GM21447 (cell line): ENCODE results near the gene ZDHHC14.
"Not testable (repeated sequence)": the region's sequence is repeated elsewhere in the genome, so short reads cannot be mapped to it uniquely, and the experiment has no call there.

ENCODE experiments used
- ATAC-seq: cut with Tn5 transposase; IDR thresholded peaks from one replicate; pipeline ENCODE4 v1.9.1; 2021; ENCODE audit not compliant: unreplicated experiment

ZDHHC14 gene

DNA sequence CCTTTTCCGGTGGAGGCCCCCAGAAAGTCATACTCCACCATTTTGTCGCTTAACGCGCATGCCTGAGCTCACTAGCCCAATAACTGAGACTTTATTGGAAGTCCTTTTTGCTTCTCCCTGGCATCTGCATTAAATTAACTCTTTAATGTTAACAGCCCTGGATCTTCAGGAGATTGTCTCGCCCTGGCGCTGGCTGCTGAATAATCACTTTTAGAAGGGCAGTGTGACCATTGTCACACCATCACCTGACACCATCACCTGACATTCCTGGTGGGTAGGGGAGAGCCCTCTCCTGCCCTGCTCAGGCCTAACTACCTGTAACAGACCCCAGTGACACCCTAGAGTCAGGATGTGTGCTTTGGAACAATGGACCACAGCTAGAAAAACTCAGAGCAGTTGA, 326.6 kb downstream of the ZDHHC14 start:
- no peak for ATAC-seq

GRCh38 chr6:157708239-157708638, 327.2 kb downstream of the ZDHHC14 start:
- ATAC-seq: no peak

DNA sequence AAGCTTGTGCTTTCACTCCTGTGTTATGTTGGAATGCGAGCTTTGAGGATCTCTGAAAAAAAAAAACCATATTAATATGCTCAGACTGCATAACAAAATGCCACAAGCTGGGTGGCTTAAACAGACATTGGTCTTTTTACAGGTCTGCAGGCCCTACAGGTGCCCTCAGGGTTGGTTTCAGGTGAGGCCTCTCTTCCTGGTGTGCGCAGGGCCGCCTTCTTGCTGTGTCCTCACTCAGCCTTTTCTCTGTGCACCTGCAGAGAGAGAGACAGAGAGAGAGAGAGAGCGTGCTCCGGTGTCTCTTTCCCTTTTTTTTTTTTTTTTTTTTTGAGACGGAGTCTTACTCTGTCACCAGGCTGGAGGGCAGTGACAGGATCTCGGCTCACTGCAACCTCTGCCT, 327.9 kb downstream of the ZDHHC14 start:
- no peak for ATAC-seq

GRCh38 chr6:157709555-157709954, 328.6 kb downstream of the ZDHHC14 start:
- no peak for ATAC-seq

DNA sequence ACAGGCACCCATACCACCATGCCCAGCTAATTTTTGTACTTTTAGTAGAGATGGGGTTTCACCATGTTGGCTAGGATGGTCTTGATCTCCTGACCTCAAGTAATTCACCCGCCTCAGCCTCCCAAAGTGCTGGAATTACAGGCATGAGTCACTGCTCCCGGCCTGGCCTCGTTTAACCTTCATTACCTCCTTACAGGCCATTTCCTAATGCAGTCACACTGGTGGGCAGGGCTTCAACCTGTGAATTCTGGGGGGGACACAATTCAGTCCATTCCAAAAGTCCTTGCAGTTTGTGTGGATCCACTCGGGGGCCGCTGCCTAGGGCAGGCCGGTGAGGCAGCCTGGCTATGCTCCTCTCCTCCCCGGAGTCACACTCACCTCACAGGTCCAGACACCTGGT, 329.6 kb downstream of the ZDHHC14 start:
- ATAC-seq: no peak

DNA sequence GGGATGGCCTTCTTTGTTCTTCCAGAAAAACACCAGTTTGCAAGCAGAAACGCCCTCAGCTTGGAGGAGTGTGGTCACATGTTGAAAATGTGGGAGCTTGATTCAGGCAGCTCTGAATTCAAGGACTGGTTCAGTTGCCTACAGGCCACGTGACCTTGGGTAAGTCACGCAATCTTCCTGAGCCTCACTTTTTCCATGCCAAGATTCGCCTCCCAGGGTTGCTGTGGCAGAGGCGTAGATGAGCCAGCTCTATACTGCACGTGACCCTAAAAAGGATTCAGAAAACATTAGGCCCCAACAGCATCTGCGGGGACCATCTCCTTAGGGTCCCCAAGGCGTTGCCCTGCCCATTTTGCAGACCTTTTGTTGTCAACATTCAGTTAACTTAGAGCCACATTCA, 330.1 kb downstream of the ZDHHC14 start:
- no peak for ATAC-seq

DNA sequence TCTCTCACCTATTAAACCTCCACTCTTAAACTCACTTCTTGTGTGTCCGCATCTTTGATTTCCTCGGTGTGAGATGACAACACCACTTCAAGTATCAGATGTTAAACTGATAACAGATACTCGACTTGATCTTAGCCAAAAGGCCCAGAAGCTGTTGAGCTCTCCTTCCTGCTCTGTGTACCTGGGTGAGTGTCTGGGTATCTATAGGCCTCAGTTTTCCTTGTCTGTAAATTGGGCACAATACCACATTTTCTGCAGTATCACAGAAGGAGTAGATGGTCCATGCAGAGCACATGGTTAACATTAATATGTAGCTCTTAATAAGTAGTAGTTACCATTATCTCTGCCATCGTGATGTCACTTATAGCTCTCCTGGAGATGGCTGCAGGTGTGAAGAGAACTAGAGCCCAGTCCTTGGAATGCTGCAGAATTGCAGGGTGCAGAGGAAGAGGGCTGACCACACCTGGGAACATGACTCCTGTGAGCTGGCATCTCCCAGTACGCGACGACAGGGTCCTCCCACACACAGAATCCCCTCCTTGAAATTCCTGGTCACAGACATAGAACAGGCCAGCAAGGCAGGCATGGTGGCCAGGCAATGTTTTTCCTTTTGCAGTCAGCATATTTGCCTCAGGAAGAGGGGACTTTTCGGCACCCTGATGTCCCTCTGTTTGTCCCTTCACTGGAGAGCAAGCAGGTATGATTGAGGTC, 331.8 kb downstream of the ZDHHC14 start:
- no peak for ATAC-seq

GRCh38 chr6:157713451-157714152, 332.6 kb downstream of the ZDHHC14 start:
- no peak for ATAC-seq

GRCh38 chr6:157714153-157714490, 333.1 kb downstream of the ZDHHC14 start:
- no peak for ATAC-seq

DNA sequence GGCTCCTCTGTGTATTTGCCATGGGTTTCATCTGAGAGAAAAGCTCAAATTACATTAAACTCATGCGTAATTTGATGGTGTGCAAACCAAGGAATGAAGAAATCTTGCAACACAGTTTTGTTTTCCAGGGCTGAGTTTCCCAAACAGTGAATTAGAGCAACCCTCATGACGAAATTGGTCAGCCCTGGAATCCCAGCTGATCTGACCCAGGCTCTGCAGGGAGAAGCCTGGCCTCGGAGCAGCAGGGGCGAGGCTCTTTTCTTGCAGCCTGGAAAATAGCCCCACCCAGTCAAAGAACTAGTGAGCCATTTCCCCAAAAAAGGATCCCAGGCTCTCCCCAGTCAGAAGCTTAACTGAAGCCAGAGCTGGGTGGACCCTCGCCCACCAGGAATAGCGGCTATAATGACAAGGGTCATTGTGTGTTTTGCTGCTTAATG, 334.8 kb downstream of the ZDHHC14 start:
- ATAC-seq: no peak

DNA sequence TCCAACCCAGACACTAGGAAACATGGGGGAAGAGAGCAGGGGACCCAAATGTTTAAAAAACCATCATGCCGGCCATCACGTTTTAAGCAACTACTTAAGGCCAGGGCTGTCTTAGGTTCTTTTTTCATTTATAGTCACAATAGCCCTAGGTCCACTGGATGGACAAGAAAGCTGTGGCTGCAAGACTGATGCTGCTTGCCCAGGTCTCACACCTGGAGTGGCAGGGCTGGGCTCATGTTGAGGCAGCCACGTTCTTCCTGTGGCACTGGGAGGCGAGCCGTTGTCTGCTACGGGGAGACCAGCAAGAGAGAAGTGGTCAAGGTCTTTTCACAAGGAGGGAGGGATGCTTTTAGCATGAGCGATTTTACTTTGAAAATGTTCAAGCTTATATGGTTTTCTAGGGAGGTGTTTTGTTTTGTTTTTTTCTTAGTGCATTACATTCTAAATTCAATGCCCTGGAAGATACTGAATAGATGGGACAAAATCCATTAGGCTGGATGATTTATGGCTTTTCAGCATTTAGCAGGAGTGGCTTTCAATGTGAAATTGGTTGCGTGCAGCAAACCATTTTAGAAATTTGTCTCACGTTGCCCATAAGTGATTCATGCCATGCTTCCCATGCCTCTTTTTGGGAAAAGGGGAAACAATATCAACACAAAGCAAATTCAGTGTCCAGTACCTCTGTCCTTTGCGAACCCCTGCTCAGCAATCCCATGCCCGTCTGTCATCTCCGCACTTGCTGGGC, 335.4 kb downstream of the ZDHHC14 start:
- ATAC-seq: no peak

GRCh38 chr6:157717340-157717748, 336.4 kb downstream of the ZDHHC14 start:
- ATAC-seq: no peak

- no peak for ATAC-seq
These were observed 337.7 kb downstream of the ZDHHC14 start for GRCh38 chr6:157718503-157719187.

DNA sequence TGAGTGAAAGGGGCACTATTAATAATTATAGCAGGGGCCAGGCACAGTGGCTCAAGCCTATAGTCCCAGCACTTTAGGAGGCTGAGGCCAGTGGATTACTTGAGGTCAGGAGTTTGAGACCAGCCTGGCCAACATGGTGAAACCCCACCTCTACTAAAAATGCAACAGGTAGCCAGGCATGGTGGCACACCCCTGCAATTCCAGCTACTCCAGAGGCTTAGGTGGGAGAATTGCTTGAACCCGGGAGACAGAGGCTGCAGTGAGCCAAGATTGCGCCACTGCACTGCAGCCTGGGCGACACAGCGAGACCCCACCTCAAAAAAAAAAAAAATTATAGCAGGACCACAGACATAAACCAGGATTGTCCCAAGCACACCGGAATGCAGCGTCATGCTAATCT, 340.0 kb downstream of the ZDHHC14 start:
- not testable (repeated sequence) for ATAC-seq

- ATAC-seq: no peak
These were observed 340.4 kb downstream of the ZDHHC14 start for GRCh38 chr6:157721426-157721825.

GRCh38 chr6:157721830-157722229, 340.8 kb downstream of the ZDHHC14 start:
- no peak for ATAC-seq

DNA sequence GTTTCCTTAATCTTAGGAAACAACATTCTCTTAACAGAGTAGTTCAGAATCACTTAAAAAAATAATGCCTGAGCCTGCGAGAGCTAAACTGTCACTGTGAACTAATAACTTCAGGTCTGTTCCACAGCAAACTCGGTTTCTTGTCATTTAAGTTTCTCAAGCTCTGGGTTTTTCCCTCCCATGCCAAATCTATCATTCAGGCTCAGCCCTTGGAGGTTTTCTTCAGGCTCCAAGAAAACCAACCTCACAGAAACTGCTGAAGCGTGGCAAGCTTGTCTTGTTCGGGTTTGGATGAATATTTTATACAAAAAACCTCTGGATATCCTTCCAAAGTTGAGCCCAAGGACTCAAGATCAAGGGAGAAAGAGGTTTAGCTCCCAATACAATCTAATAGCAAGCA, 342.4 kb downstream of the ZDHHC14 start:
- ATAC-seq: no peak

GRCh38 chr6:157724138-157724820, 343.3 kb downstream of the ZDHHC14 start:
- no peak for ATAC-seq

DNA sequence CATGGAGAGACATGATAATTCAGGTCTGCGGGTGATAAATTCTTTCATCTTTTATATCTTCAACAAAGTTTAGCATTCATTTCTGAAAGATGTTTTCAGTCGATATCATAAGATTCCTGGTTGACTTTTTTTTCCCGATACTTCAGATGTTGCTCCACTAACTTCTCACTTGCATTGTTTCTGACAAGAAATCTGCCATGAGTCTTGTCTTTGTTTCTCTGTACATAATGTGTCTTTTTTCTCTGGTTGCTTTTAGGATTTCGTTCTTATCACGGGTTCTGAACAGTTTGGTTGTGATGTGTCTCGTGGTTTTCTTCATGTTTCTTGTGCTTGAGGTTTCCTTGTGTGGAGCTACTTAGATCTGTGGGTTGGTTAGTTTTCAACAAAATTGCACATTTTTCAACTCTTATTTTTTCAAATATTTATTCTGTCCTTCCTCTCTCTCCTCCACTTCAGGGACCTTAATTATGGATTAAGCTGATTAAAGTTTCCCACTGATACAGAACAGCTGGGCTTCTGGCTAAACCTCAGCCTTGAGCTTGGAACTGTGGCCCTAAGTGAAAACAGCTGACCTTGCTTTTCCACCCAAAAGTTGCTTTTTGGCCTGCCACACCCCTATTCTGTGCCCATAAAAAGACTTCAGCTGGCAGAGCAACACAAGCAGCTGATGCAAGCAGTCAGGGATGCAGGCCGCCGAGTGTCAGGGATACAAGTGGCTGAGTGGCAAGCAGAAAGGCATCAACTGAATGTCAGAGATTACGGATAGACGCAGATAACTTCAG, 344.2 kb downstream of the ZDHHC14 start:
- ATAC-seq: no peak

DNA sequence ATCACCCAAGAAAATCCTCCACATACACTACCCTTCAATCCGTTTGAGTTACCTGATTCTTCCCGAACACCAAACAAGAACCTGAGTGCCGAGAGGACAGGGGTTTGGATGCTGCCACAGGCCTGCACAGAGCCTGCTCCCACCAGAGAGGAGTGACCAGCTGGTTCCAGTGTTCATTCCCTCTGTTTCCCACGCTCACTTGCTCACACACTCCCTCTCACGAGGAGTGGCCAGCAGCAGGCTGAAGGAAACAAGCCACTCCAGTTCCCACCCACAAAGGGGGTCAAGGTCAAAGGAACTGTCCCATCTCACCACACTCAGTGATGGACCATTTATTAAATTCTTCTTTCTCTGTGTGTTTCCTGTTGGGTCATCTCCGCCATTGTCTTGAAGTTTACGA, 344.8 kb downstream of the ZDHHC14 start:
- ATAC-seq: no peak
